HCT116 (cell line): Measurements from ENCODE around the gene PHYKPL. TPM values are rescaled to one million over a fixed set of nuclear protein-coding genes. Genes with fewer than 3 reads are reported as not detected.

Source experiments
- ATAC-seq: fragments of 200-7000 bp; cut with Tn5 transposase; 2 replicates; pipeline ENCODE4 v1.9.1; 2020; ENCODE audit warnings: mild to moderate bottlenecking, moderate library complexity
- BruUV-seq: library from RNA; stranded (reverse); fragments of 400-500 nt; replicated peaks from 2 replicates; lab custom pipeline; 2021; lab: Mats Ljungman, UMichigan
- CTCF ChIA-PET: fragments of 300-600 bp; sonication (Branson Sonifier 250); formaldehyde crosslinking; loops from one replicate; lab custom pipeline; 2021; ENCODE audit warnings: antibody characterized with exemption; lab: Charles Lee
- POLR2A ChIA-PET: fragments of 300-600, 350-600 bp; sonication (Branson Sonifier 250); formaldehyde crosslinking; loops from one replicate; lab custom pipeline; 2021; ENCODE audit warnings: antibody characterized with exemption; lab: Charles Lee
- RAD21 ChIA-PET, 2 experiments: fragments of 300-600 bp; sonication (Branson Sonifier 250); formaldehyde crosslinking; loops; one replicate each; lab custom pipeline; 2023; ENCODE audit warnings: low total read pairs in 2 of 2; ENCODE audit not compliant: uncharacterized antibody in 2 of 2, unreplicated experiment in 2 of 2, low non-redundant PET in 1 of 2; lab: Charles Lee
- DNase-seq: peaks from one replicate; pipeline ENCODE4 v3.0.0-alpha.2; 2010; ENCODE audit warnings: low read depth, low spot score
- H2AFZ ChIP-seq: fragments of 200-600 bp; shearing (Covaris generic), sonication (generic); 2 replicates; pipeline ENCODE4 v1.6.1; 2017; ENCODE audit warnings: low read depth, mixed run types, mixed read lengths, antibody characterized with exemption, low read length; ENCODE audit not compliant: poor library complexity, severe bottlenecking
- H3K27ac ChIP-seq: 2 replicates; pipeline ENCODE4 v1.5.1; 2012; ENCODE audit warnings: low read depth, low read length
- H3K27me3 ChIP-seq: fragments of 200-600 bp; sonication (generic); 2 replicates; pipeline ENCODE4 v1.6.1; 2016; ENCODE audit warnings: mixed run types, low read length, mixed read lengths; ENCODE audit not compliant: insufficient read depth
- H3K36me3 ChIP-seq, 2 experiments: fragments of 200-500 bp in 1 of 2; fragments of 200-600 bp in 1 of 2; sonication (Bioruptor generic) in 1 of 2; sonication (generic) in 1 of 2; 2 replicates each; pipeline versions ENCODE4 v1.5.1 to v1.6.1; 2014 to 2016; ENCODE audit warnings: low read length in 2 of 2, inconsistent platforms in 1 of 2, mixed read lengths in 1 of 2, mixed run types in 1 of 2; ENCODE audit not compliant: insufficient read depth in 2 of 2, control insufficient read depth in 1 of 2
- H3K4me1 ChIP-seq, 2 experiments: fragments of 200-600 bp in 1 of 2; sonication (generic) in 1 of 2; 2 replicates each; pipeline versions ENCODE4 v1.5.1 to v1.6.1; 2012 to 2017; ENCODE audit warnings: low read length in 2 of 2, inconsistent platforms in 1 of 2, mild to moderate bottlenecking in 1 of 2, mixed read lengths in 1 of 2, mixed run types in 1 of 2, moderate library complexity in 1 of 2; ENCODE audit not compliant: insufficient read depth in 2 of 2, control insufficient read depth in 1 of 2
- H3K4me2 ChIP-seq: fragments of 200-600 bp; sonication (generic); 2 replicates; pipeline ENCODE4 v1.6.1; 2017; ENCODE audit warnings: mixed run types, low read length, mixed read lengths
- H3K4me3 ChIP-seq, 2 experiments: fragments of 200-600 bp in 1 of 2; sonication (generic) in 1 of 2; replicated peaks in 1 of 2; 2 replicates each; pipeline ENCODE4 v1.5.1; 2011 to 2016; ENCODE audit warnings: low read length in 2 of 2, control low read depth in 1 of 2, low read depth in 1 of 2, mild to moderate bottlenecking in 1 of 2, mixed read lengths in 1 of 2, mixed run types in 1 of 2
- H3K79me2 ChIP-seq: fragments of 200-600 bp; sonication (generic); 2 replicates; pipeline ENCODE4 v1.6.1; 2017; ENCODE audit warnings: mild to moderate bottlenecking, mixed run types, low read length, moderate library complexity, mixed read lengths; ENCODE audit not compliant: insufficient read depth
- H3K9ac ChIP-seq: fragments of 200-600 bp; sonication (generic); 2 replicates; pipeline ENCODE4 v1.6.1; 2016; ENCODE audit warnings: low read length, mixed read lengths
- H3K9me2 ChIP-seq: fragments of 200-600 bp; sonication (generic), shearing (Covaris generic); 2 replicates; pipeline ENCODE4 v1.6.1; 2017; ENCODE audit warnings: mixed run types, mild to moderate bottlenecking, moderate library complexity; ENCODE audit not compliant: insufficient read depth
- H3K9me3 ChIP-seq, 2 experiments: fragments of 200-500 bp in 1 of 2; fragments of 200-600 bp in 1 of 2; sonication (Bioruptor generic) in 1 of 2; sonication (generic) in 1 of 2; 2 replicates each; pipeline ENCODE4 v1.6.1; 2014 to 2017; ENCODE audit warnings: low read length in 2 of 2, mixed read lengths in 2 of 2, inconsistent platforms in 1 of 2, low read depth in 1 of 2, mild to moderate bottlenecking in 1 of 2, mixed run types in 1 of 2, moderate library complexity in 1 of 2; ENCODE audit not compliant: control insufficient read depth in 1 of 2, insufficient read depth in 1 of 2
- H4K20me1 ChIP-seq: fragments of 200-600 bp; sonication (generic), shearing (Covaris generic); 2 replicates; pipeline ENCODE4 v1.6.1; 2017; ENCODE audit warnings: mixed run types, mild to moderate bottlenecking, moderate library complexity; ENCODE audit not compliant: insufficient read depth
- CEBPB ChIP-seq: IDR thresholded peaks from 2 replicates; pipeline ENCODE4 v1.6.1; 2012; ENCODE audit warnings: low read depth
- EGR1 ChIP-seq: IDR thresholded peaks from 2 replicates; pipeline ENCODE4 v1.6.1; 2012; ENCODE audit warnings: low read depth
- ELF1 ChIP-seq: IDR thresholded peaks from 2 replicates; pipeline ENCODE4 v1.6.1; 2012; ENCODE audit warnings: low read depth, borderline replicate concordance
- EZH2 ChIP-seq: fragments of 200-600 bp; sonication (generic); IDR thresholded peaks from 2 replicates; pipeline ENCODE4 v1.6.1; 2017; ENCODE audit warnings: antibody characterized with exemption, mixed run types
- EZH2phosphoT487 ChIP-seq: fragments of 200-600 bp; IDR thresholded peaks from 2 replicates; pipeline ENCODE4 v1.6.1; 2018; ENCODE audit warnings: antibody characterized with exemption, borderline replicate concordance
- FOSL1 ChIP-seq: IDR thresholded peaks from 2 replicates; pipeline ENCODE4 v1.6.1; 2012; ENCODE audit warnings: low read depth
- JUND ChIP-seq: IDR thresholded peaks from 2 replicates; pipeline ENCODE4 v1.6.1; 2012
- MAX ChIP-seq: IDR thresholded peaks from 2 replicates; pipeline ENCODE4 v1.6.1; 2012
- POLR2A ChIP-seq: IDR thresholded peaks from 2 replicates; pipeline ENCODE4 v1.7.0; 2011; ENCODE audit warnings: borderline replicate concordance; ENCODE audit not compliant: insufficient read depth, insufficient read length; ENCODE audit errors: extremely low read depth
- POLR2AphosphoS5 ChIP-seq: IDR thresholded peaks from 2 replicates; pipeline ENCODE4 v1.6.1; 2011; ENCODE audit warnings: mild to moderate bottlenecking, low read depth, low read length, moderate library complexity
- RAD21 ChIP-seq: IDR thresholded peaks from 2 replicates; pipeline ENCODE4 v1.6.1; 2012; ENCODE audit warnings: low read depth, mild to moderate bottlenecking
- REST ChIP-seq: IDR thresholded peaks from 2 replicates; pipeline ENCODE4 v1.6.1; 2012; ENCODE audit warnings: low read depth
- SIN3A ChIP-seq: IDR thresholded peaks from 2 replicates; pipeline ENCODE4 v1.6.1; 2012; ENCODE audit warnings: low read depth
- SP1 ChIP-seq: IDR thresholded peaks from 2 replicates; pipeline ENCODE4 v1.6.1; 2012; ENCODE audit warnings: low read depth
- TCF7L2 ChIP-seq: IDR thresholded peaks from 2 replicates; pipeline ENCODE4 v1.7.0; 2011; ENCODE audit warnings: borderline replicate concordance, inconsistent platforms; ENCODE audit not compliant: insufficient read depth, insufficient read length; ENCODE audit errors: extremely low read depth
- YY1 ChIP-seq: IDR thresholded peaks from 2 replicates; pipeline ENCODE4 v1.6.1; 2011; ENCODE audit warnings: low read length, low read depth, moderate library complexity, mild to moderate bottlenecking; ENCODE audit not compliant: insufficient replicate concordance; ENCODE audit errors: extremely low read depth
- ZBTB33 ChIP-seq: IDR thresholded peaks from 2 replicates; pipeline ENCODE4 v1.6.1; 2011; ENCODE audit warnings: mild to moderate bottlenecking, low read length, moderate library complexity; ENCODE audit not compliant: insufficient replicate concordance; ENCODE audit errors: extremely low read depth
- ZFX ChIP-seq: fragments of 450-650 bp; IDR thresholded peaks from 2 replicates; pipeline ENCODE4 v1.6.1; 2017
- ZNF274 ChIP-seq: fragments of 200-500 bp; sonication (Bioruptor generic); IDR thresholded peaks from 2 replicates; pipeline ENCODE4 v1.6.1; 2014; ENCODE audit warnings: mild to moderate bottlenecking, low read depth, low read length, inconsistent platforms
- intact Hi-C: fragments of 100-400 bp; cut with micrococcal nuclease; formaldehyde crosslinking; loops from 2 replicates; pipeline ENCODE4 v1.10.0; 2022
- total RNA-seq: library from RNA; stranded (reverse); gene quantifications from one replicate; pipeline ENCODE4 v1.2.1, GENCODE V29; 2021; ENCODE audit not compliant: unreplicated experiment
- TF ChIP-seq, protein P1 (sequence below): IDR thresholded peaks from 2 replicates; pipeline ENCODE4 v1.6.1; 2012

Gene PHYKPL
- total RNA-seq, 1 experiment from 2014 or later: 57.8 TPM

GRCh38 chr5:178259623-178260536 is 27.3 kb upstream of the PHYKPL start:
- intact Hi-C loops: no loop called here
- no peak for ATAC-seq
- no peaks in the 10 kb centered on the region for H4K20me1 ChIP-seq
- CTCF ChIA-PET: no interaction called here
- H3K9ac ChIP-seq: no peak overlapping the region
- H3K4me3 ChIP-seq: no peak overlapping the region
- TF ChIP-seq, protein P1, sequence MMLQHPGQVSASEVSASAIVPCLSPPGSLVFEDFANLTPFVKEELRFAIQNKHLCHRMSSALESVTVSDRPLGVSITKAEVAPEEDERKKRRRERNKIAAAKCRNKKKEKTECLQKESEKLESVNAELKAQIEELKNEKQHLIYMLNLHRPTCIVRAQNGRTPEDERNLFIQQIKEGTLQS: no peak
- TF ChIP-seq YY1: no peak
- no peak for TF ChIP-seq RAD21
- no peak for TF ChIP-seq POLR2AphosphoS5
- no peak for TF ChIP-seq SIN3A
- TF ChIP-seq TCF7L2: no peak
- TF ChIP-seq ZFX: no peak
- no peak for TF ChIP-seq ZBTB33
- TF ChIP-seq CEBPB: no peak
- TF ChIP-seq ZNF274: no peak
- no peak for TF ChIP-seq EZH2phosphoT487
- TF ChIP-seq EZH2: no peak
- TF ChIP-seq REST: no peak
- TF ChIP-seq EGR1: no peak
- TF ChIP-seq SP1: no peak
- TF ChIP-seq MAX: no peak
- no peak for TF ChIP-seq POLR2A
- no peak for TF ChIP-seq ELF1
- no peak for TF ChIP-seq FOSL1
- TF ChIP-seq JUND: no peak
- TF ChIP-seq, all 23 proteins: peak for 0
- no peak overlapping the region for H3K4me2 ChIP-seq
- no peak overlapping the region for H2AFZ ChIP-seq
- no peak overlapping the region for H3K27ac ChIP-seq
- no peaks in the 10 kb centered on the region for H3K9me3 ChIP-seq
- BruUV-seq: no TSS peak
- no peak for DNase-seq
- no peaks in the 10 kb centered on the region for H3K4me1 ChIP-seq
- no peaks in the 10 kb centered on the region for H3K79me2 ChIP-seq
- ChIA-PET RAD21 (no interaction called here), POLR2A (no interaction called here)
- H3K36me3 ChIP-seq: no peaks in the 10 kb centered on the region
- H3K9me2 ChIP-seq: no peaks in the 10 kb centered on the region
- no peaks in the 10 kb centered on the region for H3K27me3 ChIP-seq
